ENCODE results near the gene MAPK7. TPM values are rescaled to one million over a fixed set of nuclear protein-coding genes. Genes with fewer than 3 reads are reported as not detected.

MAPK7 gene
- total and polyA plus RNA-seq, 5 donors: 9.0 to 16.7 (median 16.2) TPM

- WGBS: 79% methylated on average over 2 of the region's 2 CpGs
- intact Hi-C loops (cut with DNase I): no loop called here
- Histone ChIP-seq H3K4me1 (ENCODE audit: control insufficient read depth, insufficient read depth, low read length) (peaks cover 12% of the 10 kb centered on the region), H3K27ac (ENCODE audit: low read length) (no peak overlapping the region), H3K27me3 (ENCODE audit: control insufficient read depth, insufficient read depth) (no peaks in the 10 kb centered on the region), H3K4me3 (ENCODE audit: low read length) (no peak overlapping the region), H3K9me3 (ENCODE audit: control insufficient read depth, low read length) (no peaks in the 10 kb centered on the region)
- ATAC-seq (no peak), DNase-seq (no peak)
Measured at GRCh38 chr17:19390951-19391350, 12.7 kb downstream of the MAPK7 start.

GRCh38 chr17:19391432-19391831 lies 13.1 kb downstream of the MAPK7 start:
- H3K4me1 ChIP-seq (ENCODE audit: control insufficient read depth, insufficient read depth, low read length): peaks cover 12% of the 10 kb centered on the region
- no peak for DNase-seq
- no peak overlapping the region for H3K27ac ChIP-seq (ENCODE audit: low read length)
- 84% methylated on average over 7 of the region's 7 CpGs for WGBS
- intact Hi-C loops (cut with DNase I): no loop called here
- H3K9me3 ChIP-seq (ENCODE audit: control insufficient read depth, low read length): no peaks in the 10 kb centered on the region
- no peak overlapping the region for H3K4me3 ChIP-seq (ENCODE audit: low read length)
- ATAC-seq: no peak
- no peaks in the 10 kb centered on the region for H3K27me3 ChIP-seq (ENCODE audit: control insufficient read depth, insufficient read depth)

GRCh38 chr17:19392303-19392702 lies 14.0 kb downstream of the MAPK7 start:
- Histone ChIP-seq H3K4me1 (ENCODE audit: control insufficient read depth, insufficient read depth, low read length) (peaks cover 8% of the 10 kb centered on the region), H3K27ac (ENCODE audit: low read length) (no peak overlapping the region), H3K27me3 (ENCODE audit: control insufficient read depth, insufficient read depth) (no peaks in the 10 kb centered on the region), H3K9me3 (ENCODE audit: control insufficient read depth, low read length) (no peaks in the 10 kb centered on the region), H3K4me3 (ENCODE audit: low read length) (no peak overlapping the region)
- intact Hi-C loops (cut with DNase I): no loop called here
- no peak for DNase-seq
- 68% methylated on average over 7 of the region's 7 CpGs for WGBS
- no peak for ATAC-seq

GRCh38 chr17:19397556-19398041 lies 19.3 kb downstream of the MAPK7 start:
- Histone ChIP-seq H3K4me1 (ENCODE audit: control insufficient read depth, insufficient read depth, low read length) (peaks cover 2% of the 10 kb centered on the region), H3K4me3 (ENCODE audit: low read length) (no peak overlapping the region), H3K27me3 (ENCODE audit: control insufficient read depth, insufficient read depth) (no peaks in the 10 kb centered on the region), H3K27ac (ENCODE audit: low read length) (no peak overlapping the region), H3K9me3 (ENCODE audit: control insufficient read depth, low read length) (no peaks in the 10 kb centered on the region)
- no peak for DNase-seq
- intact Hi-C loops (cut with DNase I): no loop called here
- ATAC-seq: peak; percentile 26 to 45
- 64% methylated on average over 6 of the region's 6 CpGs for WGBS

- 48% methylated on average over 2 of the region's 2 CpGs for WGBS
- Histone ChIP-seq H3K27ac (ENCODE audit: low read length) (peak overlapping the region; percentile 25), H3K9me3 (ENCODE audit: control insufficient read depth, low read length) (no peaks in the 10 kb centered on the region), H3K27me3 (ENCODE audit: control insufficient read depth, insufficient read depth) (no peaks in the 10 kb centered on the region), H3K4me1 (ENCODE audit: control insufficient read depth, insufficient read depth, low read length) (peaks cover 2% of the 10 kb centered on the region), H3K4me3 (ENCODE audit: low read length) (no peak overlapping the region)
- intact Hi-C loops (cut with DNase I): no loop called here
- DNase-seq (peak; percentile 72 to 88 (median 80)), ATAC-seq (peak; percentile 87 to 95)
Measured at GRCh38 chr17:19398301-19399181, 20.2 kb downstream of the MAPK7 start.

- intact Hi-C loops (cut with DNase I): no loop called here
- no peak for DNase-seq
Measured at GRCh38 chr17:19399750-19400450, 21.6 kb downstream of the MAPK7 start.

GRCh38 chr17:19401321-19402010 lies 23.2 kb downstream of the MAPK7 start:
- Histone ChIP-seq H3K27ac (ENCODE audit: low read length) (no peak overlapping the region), H3K4me1 (ENCODE audit: control insufficient read depth, insufficient read depth, low read length) (peaks cover 2% of the 10 kb centered on the region), H3K4me3 (ENCODE audit: low read length) (no peak overlapping the region), H3K9me3 (ENCODE audit: control insufficient read depth, low read length) (no peaks in the 10 kb centered on the region), H3K27me3 (ENCODE audit: control insufficient read depth, insufficient read depth) (no peaks in the 10 kb centered on the region)
- DNase-seq (peak in 1 of 3 donors; percentile 64), ATAC-seq (peak in 1 of 2 donors; percentile 54)
- intact Hi-C loops (cut with DNase I): no loop called here
- WGBS: 60% methylated on average over 8 of the region's 8 CpGs

More at GRCh38 chr17:19399750-19400450, 21.6 kb downstream of the MAPK7 start:
- Histone ChIP-seq H3K27ac (ENCODE audit: low read length) (no peak overlapping the region), H3K4me1 (ENCODE audit: control insufficient read depth, insufficient read depth, low read length) (peaks cover 2% of the 10 kb centered on the region), H3K9me3 (ENCODE audit: control insufficient read depth, low read length) (no peaks in the 10 kb centered on the region), H3K27me3 (ENCODE audit: control insufficient read depth, insufficient read depth) (no peaks in the 10 kb centered on the region), H3K4me3 (ENCODE audit: low read length) (no peak overlapping the region)
- ATAC-seq: no peak
- 81% methylated on average over 3 of the region's 3 CpGs for WGBS

GRCh38 chr17:19402171-19402570 lies 23.9 kb downstream of the MAPK7 start:
- H3K4me1 ChIP-seq (ENCODE audit: control insufficient read depth, insufficient read depth, low read length): peaks cover 2% of the 10 kb centered on the region
- 87% methylated on average over 1 of the region's 1 CpG for WGBS
- H3K9me3 ChIP-seq (ENCODE audit: control insufficient read depth, low read length): no peaks in the 10 kb centered on the region
- DNase-seq: no peak
- no peak overlapping the region for H3K4me3 ChIP-seq (ENCODE audit: low read length)
- ATAC-seq: no peak
- intact Hi-C loops (cut with DNase I): no loop called here
- H3K27me3 ChIP-seq (ENCODE audit: control insufficient read depth, insufficient read depth): no peaks in the 10 kb centered on the region
- H3K27ac ChIP-seq (ENCODE audit: low read length): no peak overlapping the region

GRCh38 chr17:19403021-19403420 lies 24.7 kb downstream of the MAPK7 start:
- Histone ChIP-seq H3K9me3 (ENCODE audit: control insufficient read depth, low read length) (no peaks in the 10 kb centered on the region), H3K4me3 (ENCODE audit: low read length) (no peak overlapping the region), H3K27ac (ENCODE audit: low read length) (no peak overlapping the region), H3K4me1 (ENCODE audit: control insufficient read depth, insufficient read depth, low read length) (peaks cover 2% of the 10 kb centered on the region), H3K27me3 (ENCODE audit: control insufficient read depth, insufficient read depth) (no peaks in the 10 kb centered on the region)
- ATAC-seq (no peak), DNase-seq (no peak)
- WGBS: 95% methylated on average over 4 of the region's 4 CpGs
- intact Hi-C loops (cut with DNase I): no loop called here

- Histone ChIP-seq H3K4me3 (ENCODE audit: low read length) (no peak overlapping the region), H3K27me3 (ENCODE audit: control insufficient read depth, insufficient read depth) (no peaks in the 10 kb centered on the region), H3K4me1 (ENCODE audit: control insufficient read depth, insufficient read depth, low read length) (no peaks in the 10 kb centered on the region), H3K9me3 (ENCODE audit: control insufficient read depth, low read length) (no peaks in the 10 kb centered on the region), H3K27ac (ENCODE audit: low read length) (no peak overlapping the region)
- WGBS: 78% methylated on average over 1 of the region's 1 CpG
- no peak for DNase-seq
- ATAC-seq: no peak
- intact Hi-C loops (cut with DNase I): no loop called here
Measured at GRCh38 chr17:19404264-19404663, 26.0 kb downstream of the MAPK7 start.

- intact Hi-C loops (cut with DNase I): no loop called here
- ATAC-seq (no peak), DNase-seq (no peak)
- no peaks in the 10 kb centered on the region for H3K27me3 ChIP-seq (ENCODE audit: control insufficient read depth, insufficient read depth)
- no peak overlapping the region for H3K4me3 ChIP-seq (ENCODE audit: low read length)
- no peaks in the 10 kb centered on the region for H3K4me1 ChIP-seq (ENCODE audit: control insufficient read depth, insufficient read depth, low read length)
- 88% methylated on average over 5 of the region's 5 CpGs for WGBS
- H3K27ac ChIP-seq (ENCODE audit: low read length): no peak overlapping the region
- no peaks in the 10 kb centered on the region for H3K9me3 ChIP-seq (ENCODE audit: control insufficient read depth, low read length)
Measured at GRCh38 chr17:19405114-19405513, 26.8 kb downstream of the MAPK7 start.
